NCI-H446 (cell line): Measurements from ENCODE around the gene KATNAL1.
"Not testable (repeated sequence)": the region's sequence is repeated elsewhere in the genome, so short reads cannot be mapped to it uniquely, and the experiment has no call there.

Source experiments
- DNase-seq, 2 experiments: peaks; one replicate each; lab custom pipeline; 2025; lab: John Stamatoyannopoulos, UW

KATNAL1 gene

DNA sequence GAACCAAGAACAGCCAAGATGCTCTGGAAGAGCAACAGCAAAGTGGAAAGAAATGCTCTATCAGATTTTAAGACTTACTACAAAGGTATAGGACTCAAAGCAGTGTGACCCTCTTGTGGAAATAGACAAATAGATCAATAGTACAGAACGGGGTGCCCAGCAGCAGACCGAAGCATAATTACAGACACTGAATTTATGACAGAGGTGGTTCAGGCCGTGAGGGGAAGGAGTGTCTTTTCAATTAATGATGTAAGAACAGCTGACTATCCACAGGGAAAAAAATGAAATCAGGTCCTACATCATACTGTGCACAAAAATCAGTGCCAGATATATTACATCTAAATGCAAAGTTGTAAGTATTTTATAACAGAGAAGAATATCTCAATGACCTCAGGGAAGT, 95.6 kb downstream of the KATNAL1 start:
- DNase-seq = no peak

DNA sequence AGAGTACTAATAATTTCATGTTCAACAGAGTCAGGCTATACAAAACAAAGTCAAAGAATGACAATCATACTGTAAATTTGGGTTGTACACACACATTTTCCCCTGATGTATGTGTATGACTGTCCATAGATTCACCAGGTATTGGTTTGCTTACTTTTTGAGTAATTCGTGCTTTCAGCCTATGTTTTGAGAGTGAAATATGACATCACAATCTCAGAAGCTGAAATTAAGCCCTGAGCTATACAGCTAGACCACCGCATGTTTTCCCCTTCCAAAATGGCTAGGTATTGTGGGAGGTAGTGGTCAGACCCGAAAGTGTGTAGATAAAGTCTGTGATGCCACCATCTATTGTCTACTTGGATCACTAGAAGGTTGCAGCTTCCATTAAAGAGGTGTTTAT, 102.8 kb downstream of the KATNAL1 start:
- no peak for DNase-seq

DNA sequence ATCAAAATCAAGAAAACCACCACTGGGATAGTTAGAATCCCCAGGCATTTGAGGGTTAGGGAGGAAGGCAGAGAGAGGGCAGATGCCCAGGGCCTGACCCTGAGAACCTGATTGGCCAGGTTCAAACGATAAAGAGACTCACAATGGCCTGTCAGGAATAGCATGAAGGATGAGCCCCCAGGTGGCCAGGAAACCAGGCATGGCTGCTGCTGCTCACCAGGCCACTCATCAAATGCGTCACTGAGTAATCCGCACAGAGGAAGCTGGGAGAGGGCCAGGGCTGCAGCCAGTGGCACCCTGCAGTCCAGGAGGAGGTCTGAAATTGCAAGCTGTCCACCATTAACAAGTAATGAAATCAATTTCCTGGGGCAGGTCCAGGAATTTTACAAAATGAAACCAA, 111.3 kb downstream of the KATNAL1 start:
- peak in 1 of 2 experiments; percentile 4 for DNase-seq

DNA sequence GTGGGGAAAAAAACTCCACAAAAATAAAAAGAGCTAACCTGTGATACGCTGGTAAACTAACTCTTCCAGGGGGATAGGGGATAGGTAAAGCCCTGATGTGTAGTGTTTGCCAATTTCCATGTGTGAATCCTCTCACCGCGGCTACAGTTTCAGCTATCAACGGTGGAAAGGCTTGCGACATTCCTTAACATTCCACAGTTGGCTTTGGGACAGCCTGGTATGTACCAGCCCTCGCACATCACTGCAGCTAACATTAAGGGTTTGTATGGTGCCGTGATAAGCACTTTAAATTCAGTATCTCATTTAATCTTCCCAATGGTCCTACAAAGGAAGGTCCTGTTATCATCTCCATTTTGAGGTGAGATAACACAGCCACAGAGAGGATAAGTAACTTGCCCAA, 112.4 kb downstream of the KATNAL1 start:
- DNase-seq = no peak

DNA sequence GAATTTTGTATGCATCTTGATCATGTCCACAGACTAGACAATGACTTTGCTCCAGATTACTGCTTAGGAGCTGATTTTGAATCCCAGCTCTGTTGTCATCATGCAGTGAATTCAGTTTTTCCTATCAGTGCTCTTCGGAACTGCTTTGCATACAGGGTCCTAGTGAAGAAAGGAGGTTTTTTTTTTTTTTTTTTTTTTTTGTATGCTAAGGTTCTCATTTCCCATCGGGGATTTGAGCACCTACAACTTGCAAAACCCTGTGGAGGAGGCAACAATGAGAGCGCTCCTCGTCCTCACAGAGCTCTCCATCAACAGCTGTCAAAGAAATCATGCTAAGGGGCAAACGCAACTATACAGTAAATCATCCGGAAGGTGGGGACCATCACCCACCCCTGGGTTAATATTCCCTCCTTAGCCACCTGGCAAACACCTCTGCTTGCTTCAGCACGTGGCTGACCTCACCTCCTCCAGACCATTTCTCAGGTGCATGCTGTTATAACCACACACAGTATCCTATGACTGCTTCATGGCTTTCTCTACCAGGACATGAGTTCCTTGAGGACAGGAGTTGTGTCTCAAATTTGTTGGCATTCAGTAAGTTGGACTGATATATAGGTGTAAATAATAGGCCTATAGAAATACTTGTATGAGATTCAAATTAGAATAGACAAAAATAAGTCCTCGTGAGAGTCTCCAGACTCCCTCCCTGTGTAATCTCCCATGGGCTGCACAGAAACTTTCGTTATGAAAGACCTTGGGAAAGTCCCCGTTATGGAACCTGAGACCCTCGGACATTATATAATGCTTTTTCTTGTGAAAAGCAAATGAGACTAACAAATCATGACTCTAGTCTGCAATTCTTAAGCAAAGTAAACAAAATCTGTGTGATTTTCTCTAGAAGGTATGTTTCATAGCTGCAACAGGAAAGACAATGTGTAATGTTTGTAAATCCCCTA, 113.8 kb downstream of the KATNAL1 start:
- DNase-seq = no peak

DNA sequence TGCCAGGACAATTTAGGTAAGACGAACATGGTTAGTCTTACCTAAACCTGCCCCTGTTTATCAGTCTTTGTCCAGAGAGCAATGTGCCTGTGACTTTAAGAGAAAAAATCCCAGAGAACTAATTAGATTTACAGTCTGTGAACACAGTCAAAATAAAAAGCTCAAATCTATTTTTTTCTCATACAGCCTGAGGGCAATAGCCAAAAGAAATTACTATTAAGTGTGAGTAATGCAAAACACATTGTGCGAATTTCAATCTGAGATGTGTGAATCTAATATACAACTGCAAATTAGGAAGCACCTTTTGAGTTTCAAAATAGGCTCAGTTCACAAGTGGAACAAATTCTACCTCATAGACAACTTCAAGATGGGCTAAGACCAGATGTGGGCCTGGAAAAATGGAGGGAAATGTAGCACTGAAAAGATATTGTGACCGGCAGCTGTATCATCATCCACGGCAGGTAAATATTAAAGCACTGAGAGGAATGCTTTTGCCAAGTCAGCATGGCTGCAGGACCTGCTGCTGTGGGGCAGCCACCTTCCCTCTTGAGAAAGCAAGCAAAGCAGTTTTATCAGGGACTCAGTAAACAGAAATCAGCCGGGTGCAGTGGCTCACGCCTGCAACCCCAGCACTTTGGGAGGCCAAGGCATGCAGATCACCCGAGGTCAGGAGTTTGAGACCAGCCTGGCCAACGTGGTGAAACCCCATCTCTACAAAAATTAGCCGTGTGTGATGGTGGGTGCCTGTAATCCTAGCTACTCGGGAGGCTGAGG, 114.8 kb downstream of the KATNAL1 start:
- no peak for DNase-seq

DNA sequence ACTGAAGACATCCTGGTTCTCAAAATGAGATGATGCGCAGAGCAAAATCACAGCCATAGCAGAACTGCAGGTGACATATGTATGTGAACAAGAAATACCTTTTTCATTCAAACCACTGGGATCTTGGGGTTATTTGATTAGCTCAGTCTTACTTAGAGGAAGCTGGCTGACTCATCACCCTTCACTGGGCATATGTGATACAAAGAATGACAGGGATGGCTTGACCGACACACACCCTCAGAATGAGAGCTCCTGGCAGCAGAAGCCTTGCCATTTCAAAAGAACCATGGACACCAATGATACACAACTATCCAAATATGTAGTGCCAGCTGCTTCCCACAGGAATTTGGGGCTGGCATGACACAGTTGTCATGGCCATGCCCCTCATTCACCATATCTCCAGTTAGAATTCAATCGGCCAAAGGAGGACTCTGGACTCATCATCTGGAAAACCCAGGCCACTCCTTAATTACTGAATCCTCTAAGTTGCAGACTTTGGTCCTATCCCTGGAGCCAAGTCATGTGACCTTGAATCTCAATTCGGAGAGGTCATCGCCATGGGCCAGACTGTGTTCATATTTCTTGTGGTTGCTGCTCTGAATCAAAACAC, 115.8 kb downstream of the KATNAL1 start:
- no peak for DNase-seq

DNA sequence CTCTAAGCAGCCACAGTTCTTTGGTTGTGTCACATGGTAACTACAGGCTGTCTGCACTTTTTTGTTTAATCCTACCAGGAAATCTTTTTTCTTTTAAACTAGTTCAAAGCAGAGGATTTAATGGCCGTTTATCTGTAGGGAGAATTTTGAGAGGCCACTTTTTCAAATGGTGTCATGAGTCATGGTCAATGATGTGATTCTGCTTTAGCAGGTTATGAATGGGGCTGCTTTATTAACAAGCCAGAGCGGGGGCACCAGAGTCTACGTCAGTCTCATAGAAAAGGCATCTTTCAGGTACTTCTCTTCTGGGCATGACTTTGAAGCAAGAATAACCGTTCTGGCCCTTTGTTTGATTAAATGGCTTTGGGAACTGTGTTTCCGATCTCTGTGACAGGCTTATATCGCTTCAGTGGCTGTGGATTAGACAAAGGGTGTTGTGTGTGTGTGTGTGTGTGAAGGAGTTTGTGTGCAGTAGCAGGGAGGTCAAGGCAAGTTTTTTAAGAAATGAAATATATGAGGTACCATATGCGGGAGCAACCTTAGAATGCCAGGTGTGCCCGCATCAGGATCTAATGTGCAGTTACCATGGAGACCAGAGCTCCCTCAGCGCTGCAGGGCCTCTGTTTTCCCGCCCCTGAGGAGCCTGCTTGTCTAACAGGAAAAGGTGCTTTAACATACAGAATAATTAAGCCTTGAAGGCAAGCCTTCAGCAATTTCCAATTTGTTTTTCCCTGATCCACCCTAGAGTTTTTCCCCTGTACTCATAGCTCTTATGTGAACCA, 120.5 kb downstream of the KATNAL1 start:
- DNase-seq = no peak

DNA sequence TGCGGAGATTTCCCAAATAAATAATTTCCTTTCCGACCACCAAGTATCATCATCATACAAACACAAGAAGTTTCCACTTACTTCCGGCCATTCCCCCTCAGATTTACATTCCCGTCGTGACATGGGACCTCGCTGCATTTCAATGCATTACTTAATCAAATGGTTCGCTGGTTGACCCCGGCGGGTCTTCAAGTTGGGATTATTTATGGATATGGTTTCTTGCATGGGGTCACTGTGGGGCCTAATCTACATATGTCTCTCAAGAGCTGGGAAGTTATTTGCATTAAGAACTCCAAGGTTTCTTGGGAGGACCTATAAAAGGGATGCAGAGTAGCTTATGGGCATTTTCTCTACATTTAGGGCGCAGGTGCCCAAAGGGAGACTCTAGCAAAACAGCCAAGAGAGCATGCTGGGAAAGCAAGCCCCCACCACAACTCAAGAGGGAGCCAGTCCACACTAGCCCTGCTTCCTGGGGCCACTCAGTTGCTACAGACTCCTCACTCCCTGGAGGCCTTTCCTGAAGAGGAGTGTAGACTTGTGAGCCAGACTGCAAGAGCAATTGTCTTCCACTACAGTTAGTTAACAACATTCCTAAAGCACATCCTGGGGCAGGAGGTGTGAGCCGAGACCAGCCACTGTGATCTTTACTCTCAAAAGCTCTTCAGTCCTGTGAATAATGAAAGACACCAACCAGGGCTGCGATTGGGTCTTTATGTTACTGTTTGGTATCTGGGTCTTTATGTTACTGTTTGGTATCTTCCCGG, 125.3 kb downstream of the KATNAL1 start:
- DNase-seq = no peak

DNA sequence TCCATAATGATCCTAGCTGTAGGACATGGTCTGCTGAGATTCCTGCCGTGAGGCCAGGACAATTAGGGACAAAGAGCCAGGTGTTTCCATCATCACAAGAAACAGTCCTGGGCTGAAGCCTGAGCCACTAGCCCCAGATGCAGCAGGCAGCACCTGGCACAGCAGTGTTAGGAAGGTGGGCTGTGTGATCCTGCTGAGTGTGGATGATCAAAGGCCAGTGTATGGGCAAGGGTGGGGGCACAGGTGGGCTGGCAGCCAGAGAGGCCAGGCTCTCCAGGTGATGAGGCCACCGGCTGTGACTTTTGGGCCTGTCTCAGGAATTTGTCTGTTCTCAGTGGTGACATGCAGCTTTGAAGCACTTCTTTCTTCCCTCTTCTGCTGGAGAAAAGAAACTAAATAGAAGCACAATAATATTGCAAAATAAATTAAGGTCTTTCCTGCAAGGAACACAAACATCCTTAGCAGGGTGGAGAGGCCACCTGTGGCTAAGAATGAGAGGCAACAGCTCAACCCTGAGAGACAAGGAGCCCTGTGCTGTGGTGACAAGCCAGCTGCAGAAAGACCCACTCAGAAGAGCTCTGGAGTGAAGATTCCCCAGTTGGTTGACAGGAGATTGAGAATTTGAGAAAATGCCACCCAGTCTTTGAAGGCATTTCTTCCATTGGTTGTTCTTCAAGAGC, 127.6 kb downstream of the KATNAL1 start:
- DNase-seq = no peak

DNA sequence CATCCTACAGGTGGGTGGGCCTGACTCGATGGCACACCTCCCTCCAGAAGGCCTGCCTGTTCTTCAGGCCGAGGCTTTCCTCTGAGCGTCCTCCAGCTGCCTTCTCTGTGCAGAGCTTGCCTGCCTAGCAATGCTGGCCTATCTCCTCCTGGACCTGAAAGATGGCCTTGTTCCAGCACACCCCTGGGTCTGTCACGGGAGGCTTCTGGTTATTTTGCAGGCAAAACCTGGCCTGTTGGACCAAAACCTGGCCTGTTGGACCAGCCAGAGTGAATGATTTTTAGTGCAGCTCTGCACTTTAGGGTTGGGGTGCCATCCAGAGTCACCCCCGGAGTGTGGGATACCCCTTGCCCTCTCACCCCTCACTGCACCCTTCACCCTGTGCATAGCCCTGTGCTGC, 128.4 kb downstream of the KATNAL1 start:
- no peak for DNase-seq

DNA sequence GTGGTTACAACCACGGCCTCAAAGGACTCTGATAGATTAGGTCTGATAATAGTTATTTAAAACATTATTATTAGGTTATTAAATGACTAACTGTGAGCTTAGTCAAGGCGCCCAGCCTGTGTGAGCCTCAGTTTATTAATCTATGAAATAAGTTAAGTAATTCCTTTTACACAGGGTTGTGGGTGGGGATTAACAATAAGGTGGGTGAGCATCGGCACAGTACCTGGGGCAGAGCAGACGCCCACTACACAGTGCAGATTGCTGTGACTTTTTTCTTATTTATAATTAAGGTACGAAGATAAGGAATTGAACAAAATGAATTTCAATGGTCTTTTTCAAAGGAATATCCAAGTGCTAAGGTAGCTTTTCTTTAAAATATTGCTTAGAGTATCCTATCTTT, 132.2 kb downstream of the KATNAL1 start:
- DNase-seq = no peak

DNA sequence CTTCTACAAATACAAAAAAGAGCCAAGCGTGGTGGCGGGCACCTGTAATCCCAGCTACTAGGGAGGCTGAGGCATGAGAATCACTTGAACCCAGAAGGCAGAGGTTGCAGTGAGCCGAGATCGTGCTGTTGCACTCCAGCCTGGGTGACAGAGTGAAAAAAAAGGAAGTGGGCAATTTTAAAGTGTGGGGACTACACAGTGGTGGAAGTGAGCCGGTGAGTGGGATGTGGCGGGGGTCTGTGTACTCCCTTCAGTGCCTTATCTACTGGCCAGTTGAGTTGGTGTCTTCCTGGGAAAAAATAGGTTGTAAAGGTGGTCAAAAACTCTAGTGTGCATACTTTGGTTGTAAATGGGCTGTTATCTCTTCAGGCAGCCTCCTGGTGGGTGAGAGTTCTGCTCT, 133.1 kb downstream of the KATNAL1 start:
- DNase-seq = not testable (repeated sequence)

DNA sequence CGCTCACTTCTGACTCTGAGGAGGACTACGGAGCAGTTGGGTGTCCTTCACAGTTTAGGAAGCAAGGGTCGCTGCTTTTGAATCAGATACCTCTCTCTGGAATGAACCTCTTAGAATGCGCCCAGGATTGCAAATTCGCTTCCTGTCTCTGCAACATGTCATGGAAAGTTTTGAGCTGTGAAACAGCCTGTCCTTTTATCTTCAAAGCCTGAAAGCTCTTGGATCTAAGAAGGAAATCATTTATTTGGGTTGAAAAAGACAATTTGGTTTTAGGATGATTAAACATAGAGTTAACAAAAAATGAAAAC, 134.1 kb downstream of the KATNAL1 start:
- DNase-seq = no peak

DNA sequence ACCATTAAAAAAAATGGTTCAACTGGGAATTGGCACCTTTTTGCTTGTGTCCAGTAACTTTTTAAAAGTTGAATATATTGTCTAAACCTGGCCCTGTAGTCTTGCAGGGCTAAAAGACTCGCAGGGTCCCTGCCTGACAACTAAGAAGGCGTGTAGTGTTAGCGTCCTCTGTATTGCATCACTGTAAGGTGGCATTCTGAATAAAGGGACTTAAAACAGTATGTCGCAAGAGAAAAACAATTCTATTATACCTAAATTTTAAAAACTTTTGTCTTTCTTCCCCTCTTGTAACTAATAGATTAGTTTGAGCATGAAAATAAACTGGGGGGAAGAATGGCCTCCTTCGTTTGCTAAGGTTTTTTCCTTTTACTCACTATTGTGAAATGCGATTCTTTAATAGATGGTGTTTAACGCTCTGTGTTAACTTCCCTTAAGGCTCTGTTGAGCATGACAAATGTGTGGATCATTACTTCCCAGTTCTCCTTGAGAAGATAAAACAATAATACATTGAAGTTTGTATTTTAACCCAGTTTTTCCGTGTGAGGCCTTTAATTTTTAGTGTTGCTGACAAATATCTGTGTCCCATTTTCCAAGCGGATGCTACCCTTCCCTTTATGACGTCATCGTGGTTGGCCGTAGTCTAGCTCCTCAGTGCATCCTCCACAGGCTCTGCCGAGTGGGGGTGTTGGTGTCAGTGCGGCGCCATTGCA, 134.6 kb downstream of the KATNAL1 start:
- DNase-seq = no peak

DNA sequence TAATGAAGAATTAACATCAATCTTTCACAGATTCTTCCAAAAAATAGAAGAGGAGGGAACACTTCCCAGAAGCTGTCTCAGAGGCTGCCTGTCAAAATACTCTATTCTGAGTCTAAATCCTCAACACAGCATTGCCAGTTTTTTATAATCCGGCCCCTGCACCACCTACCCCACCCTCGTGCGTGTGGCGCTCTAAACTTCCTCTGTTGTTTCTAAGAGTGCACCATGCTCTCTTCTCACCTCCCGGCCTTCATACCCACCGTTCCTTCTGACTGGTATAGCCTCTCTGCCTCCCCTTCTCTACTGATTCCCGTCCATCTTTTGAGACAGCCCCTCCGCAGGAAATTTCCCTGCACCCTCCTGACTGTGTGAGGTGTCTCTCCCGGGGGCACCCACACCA, 136.8 kb downstream of the KATNAL1 start:
- no peak for DNase-seq

DNA sequence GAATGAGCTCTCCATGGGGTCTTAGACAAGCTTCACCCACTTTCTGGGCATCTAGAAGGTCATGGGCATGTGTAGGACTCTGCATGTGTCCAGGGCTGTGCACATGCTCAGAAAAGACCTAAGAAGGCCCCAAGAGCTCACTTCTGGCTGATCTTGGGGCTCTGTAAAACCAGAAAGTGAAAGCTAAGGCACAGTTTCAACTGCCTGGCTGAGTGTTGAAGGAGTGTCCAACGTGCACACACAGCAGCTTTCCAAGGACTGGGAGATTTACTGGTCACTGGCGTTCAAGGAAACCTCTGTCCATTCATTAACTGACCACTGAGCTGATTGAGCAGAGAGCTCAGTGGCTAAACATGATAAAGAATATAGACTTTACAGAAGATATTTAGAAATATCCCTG, 137.9 kb downstream of the KATNAL1 start:
- no peak for DNase-seq

DNA sequence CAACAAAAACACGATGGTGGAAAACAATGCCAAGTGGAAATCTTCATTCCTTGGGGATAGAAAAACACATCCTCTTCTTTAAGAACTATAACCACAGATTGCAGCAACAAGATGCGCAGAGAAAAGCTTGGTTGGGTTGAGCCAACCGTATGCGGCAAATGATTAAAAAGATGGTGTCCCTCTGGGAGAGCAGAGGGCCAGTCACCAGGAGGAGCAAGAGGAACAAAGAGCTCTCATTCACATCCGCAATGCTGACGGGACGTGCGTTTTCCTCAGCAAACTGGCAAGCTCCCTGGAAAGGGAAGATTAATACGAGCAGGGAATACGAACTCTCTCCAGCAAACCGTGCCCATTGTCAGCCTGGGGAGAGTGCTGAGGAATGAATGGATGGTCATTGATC, 141.6 kb downstream of the KATNAL1 start:
- DNase-seq = no peak

DNA sequence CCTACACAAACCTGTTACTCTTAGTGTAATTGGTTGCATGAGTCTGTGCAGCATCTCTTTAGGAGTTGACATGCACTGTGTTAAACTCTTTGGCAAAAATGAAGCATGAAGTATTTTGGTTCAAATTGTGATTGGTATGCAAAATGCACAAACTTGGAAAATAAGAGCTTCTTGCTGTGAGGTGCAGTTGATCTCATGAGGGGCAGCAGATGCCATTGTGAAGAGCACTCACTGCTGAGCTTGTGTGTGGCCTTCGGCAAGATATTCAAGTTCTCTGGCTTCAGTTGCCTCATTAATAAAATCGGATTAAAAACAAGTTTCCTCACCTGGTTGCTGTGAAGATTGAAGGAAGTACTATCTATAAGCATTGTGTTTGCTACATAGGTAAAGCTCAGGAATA, 142.3 kb downstream of the KATNAL1 start:
- DNase-seq = no peak

DNA sequence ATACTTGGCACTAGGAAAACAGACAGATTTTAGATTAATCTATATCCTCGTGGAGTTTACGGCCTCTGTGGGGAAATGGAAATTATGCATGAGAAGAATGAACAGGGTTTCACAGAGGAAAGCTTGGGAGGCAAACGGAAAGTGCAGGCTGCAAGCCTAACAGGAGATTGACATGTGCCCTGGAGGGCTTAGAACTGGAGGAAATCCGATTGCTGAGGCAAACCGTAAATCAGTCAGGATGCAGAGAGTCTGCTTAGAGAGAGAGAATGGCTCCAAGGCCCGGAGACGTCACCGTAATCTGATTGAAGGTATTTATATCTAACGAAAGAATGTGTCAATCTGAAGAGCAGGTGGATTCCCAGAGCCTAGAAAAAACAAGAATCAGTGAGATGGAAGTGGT, 143.2 kb downstream of the KATNAL1 start:
- DNase-seq = no peak
